Subcutaneous adipose tissue (tissue), 4 donors: ENCODE measurements around the gene MAGOH. TPM values are rescaled to one million over a fixed set of nuclear protein-coding genes. Genes with fewer than 3 reads are reported as not detected.

Experiments
- CTCF ChIP-seq: fragments of 450-650 bp; IDR thresholded peaks from one replicate; pipeline ENCODE4 v1.5.1; 2016; ENCODE audit warnings: low read depth, mild to moderate bottlenecking, control low read depth, antibody characterized with exemption, moderate library complexity
- total RNA-seq, 4 donors: library from RNA; depleted of rRNA; stranded (reverse); fragments of >200 nt; gene quantifications; one replicate each; pipeline ENCODE4 v1.1.0, GENCODE V29; 2016

The MAGOH gene
- total RNA-seq, 4 donors from 2014 or later = 27.7 to 47.4 (median 30.3) TPM

- no peak for TF ChIP-seq CTCF
Observed at GRCh38 chr1:53182111-53182593, 56.2 kb downstream of the MAGOH start.

GRCh38 chr1:53180951-53181350, 57.4 kb downstream of the MAGOH start:
- TF ChIP-seq CTCF = no peak

GRCh38 chr1:53180226-53180625, 58.1 kb downstream of the MAGOH start:
- TF ChIP-seq CTCF = no peak

Other genes starting within 250 kb of the MAGOH start
- 100 to 1,000 TPM in 3 of 4 donors, 10 to 100 TPM in 1; 88.4 to 197 (median 150) TPM for gene PODN, start 176.3 kb downstream of the MAGOH start, total RNA-seq
- under 1 TPM in 2 of 4 donors, not detected in 2; 0.17 to 0.94 TPM for gene SLC1A7, start 95.9 kb downstream of the MAGOH start, total RNA-seq
- gene CPT2, start 41.7 kb downstream of the MAGOH start, total RNA-seq = 10 to 100 TPM; 16.0 to 36.2 (median 23.1) TPM
- 10 to 100 TPM; 53.9 to 69.4 (median 65.2) TPM for gene CZIB, start 17.9 kb downstream of the MAGOH start, total RNA-seq
- gene LRP8, start 89.6 kb upstream of the MAGOH start, total RNA-seq = 1 to 10 TPM; 1.4 to 9.8 (median 4.3) TPM
- not detected for gene DMRTB1, start 220.9 kb upstream of the MAGOH start, total RNA-seq